Measurements from ENCODE around the gene MYDGF.
A peak's percentile ranks its signal among the peaks of the same experiment; 100 is the strongest.
"Not testable (repeated sequence)": the region's sequence is repeated elsewhere in the genome, so short reads cannot be mapped to it uniquely, and the experiment has no call there.

MYDGF gene

GRCh38 chr19:4682417-4683200 is 12.5 kb upstream of the MYDGF start:
- no peak for TF ChIP-seq CTCF (IDR thresholded peaks at IDR 0.05; ENCODE audit: low read depth, low read length)

GRCh38 chr19:4680021-4680420 is 9.9 kb upstream of the MYDGF start:
- DNase-seq (ENCODE audit: extremely low read depth, low read depth), result not testable (repeated sequence)

More at GRCh38 chr19:4682417-4683200, 12.5 kb upstream of the MYDGF start:
- DNase-seq (ENCODE audit: extremely low read depth, low read depth), result no peak

- DNase-seq (ENCODE audit: extremely low read depth, low read depth), result no peak
- no peak for TF ChIP-seq CTCF (IDR thresholded peaks at IDR 0.05; ENCODE audit: low read depth, low read length)
These were observed 9.0 kb upstream of the MYDGF start for GRCh38 chr19:4678881-4679790.

GRCh38 chr19:4676955-4677731 is 7.0 kb upstream of the MYDGF start:
- peak; percentile 43 for TF ChIP-seq CTCF (IDR thresholded peaks at IDR 0.05; ENCODE audit: low read depth, low read length)
- no peak for DNase-seq (ENCODE audit: extremely low read depth, low read depth)

GRCh38 chr19:4675346-4675745 is 5.2 kb upstream of the MYDGF start:
- no peak for TF ChIP-seq CTCF (IDR thresholded peaks at IDR 0.05; ENCODE audit: low read depth, low read length)
- DNase-seq (ENCODE audit: extremely low read depth, low read depth), result no peak

- no peak for DNase-seq (ENCODE audit: extremely low read depth, low read depth)
- TF ChIP-seq CTCF (IDR thresholded peaks at IDR 0.05; ENCODE audit: low read depth, low read length), result no peak
These were observed 3.6 kb upstream of the MYDGF start for GRCh38 chr19:4673726-4674125.

- TF ChIP-seq CTCF (IDR thresholded peaks at IDR 0.05; ENCODE audit: low read depth, low read length), result no peak
- DNase-seq (ENCODE audit: extremely low read depth, low read depth), result no peak
These were observed 3.1 kb upstream of the MYDGF start for GRCh38 chr19:4673216-4673615.

All from AG09319 (cell line).